ENCODE measurements around the gene CAMTA1.

- no peak for TF ChIP-seq CTCF (IDR thresholded peaks at IDR 0.05; ENCODE audit: insufficient read depth, low read length, poor library complexity, severe bottlenecking)
- TF ChIP-seq EZH2phosphoT487 (conservative IDR thresholded peaks at IDR 0.05; ENCODE audit: low read length) = no peak
These were observed 941.4 kb downstream of the CAMTA1 start for GRCh38 chr1:7726623-7727022.

Measured in SU-DHL-6 (cell line).